ENCODE results near the gene STRIP1. TPM values are rescaled to one million over a fixed set of nuclear protein-coding genes. Genes with fewer than 3 reads are reported as not detected.

Gene STRIP1
- total RNA-seq, 4 donors from 2014 or later, result 26.2 to 43.5 (median 35.3) TPM

GRCh38 chr1:110083866-110084226, 49.4 kb downstream of the STRIP1 start:
- DNase-seq (ENCODE audit: extremely low spot score), result no peak
- Histone ChIP-seq H3K4me1 (peaks cover 20 to 30% (median 26%) of the 10 kb centered on the region in 4 donors), H3K36me3 (no peaks in the 10 kb centered on the region), H3K9me3 (no peaks in the 10 kb centered on the region), H3K27ac (replicated peaks in 1 of 4) (peak overlapping the region; percentile 81 to 85 (median 82)), H3K27me3 (peaks cover 0 to 59% (median 3%) of the 10 kb centered on the region in 4 donors), H3K4me3 (peak overlapping the region; percentile 73 to 84 (median 74))
- intact Hi-C loops (cut with DNase I), result no loop called here
- 8% methylated on average over 33 of the region's 37 CpGs for WGBS
- TF ChIP-seq POLR2AphosphoS5 (IDR thresholded peaks at IDR 0.05), result no peak
- no peak for TF ChIP-seq POLR2A (IDR thresholded peaks at IDR 0.05; ENCODE audit: low read depth)
- no peak for TF ChIP-seq EP300 (IDR thresholded peaks at IDR 0.05)
- no peak for TF ChIP-seq CTCF (IDR thresholded peaks at IDR 0.05)

GRCh38 chr1:110084227-110085078, 50.0 kb downstream of the STRIP1 start:
- H3K9me3 ChIP-seq, result no peaks in the 10 kb centered on the region
- 24% methylated on average over 30 of the region's 72 CpGs for WGBS
- H3K4me3 ChIP-seq, result peak overlapping the region; percentile 73 to 84 (median 74)
- intact Hi-C loops (cut with DNase I), result no loop called here
- peaks cover 0 to 53% (median 3%) of the 10 kb centered on the region in 4 donors for H3K27me3 ChIP-seq
- DNase-seq (ENCODE audit: extremely low spot score), result no peak
- TF ChIP-seq POLR2AphosphoS5 (IDR thresholded peaks at IDR 0.05) (peak; percentile 54 to 65), CTCF (IDR thresholded peaks at IDR 0.05) (no peak)
- peaks cover 20 to 30% (median 26%) of the 10 kb centered on the region in 4 donors for H3K4me1 ChIP-seq
- peak overlapping the region; percentile 81 to 85 (median 82) for H3K27ac ChIP-seq (replicated peaks in 1 of 4)
- no peaks in the 10 kb centered on the region for H3K36me3 ChIP-seq

- H3K4me3 ChIP-seq, result no peak overlapping the region
- H3K27ac ChIP-seq (replicated peaks in 1 of 4), result peak overlapping the region in 1 of 4 donors; percentile 81
- intact Hi-C loops (cut with DNase I), result no loop called here
- H3K27me3 ChIP-seq, result peaks cover 0 to 44% (median 3%) of the 10 kb centered on the region in 4 donors
- no peak for TF ChIP-seq EP300 (IDR thresholded peaks at IDR 0.05)
- no peak for TF ChIP-seq POLR2AphosphoS5 (IDR thresholded peaks at IDR 0.05)
- TF ChIP-seq CTCF (IDR thresholded peaks at IDR 0.05), result no peak
- no peak for TF ChIP-seq POLR2A (IDR thresholded peaks at IDR 0.05; ENCODE audit: low read depth)
- H3K4me1 ChIP-seq, result peaks cover 20 to 30% (median 26%) of the 10 kb centered on the region in 4 donors
- H3K36me3 ChIP-seq, result no peaks in the 10 kb centered on the region
- WGBS, result 90% methylated on average over 5 of the region's 5 CpGs
- no peak for DNase-seq (ENCODE audit: extremely low spot score)
- no peaks in the 10 kb centered on the region for H3K9me3 ChIP-seq
Measured at GRCh38 chr1:110085671-110086070, 51.2 kb downstream of the STRIP1 start.

DNA sequence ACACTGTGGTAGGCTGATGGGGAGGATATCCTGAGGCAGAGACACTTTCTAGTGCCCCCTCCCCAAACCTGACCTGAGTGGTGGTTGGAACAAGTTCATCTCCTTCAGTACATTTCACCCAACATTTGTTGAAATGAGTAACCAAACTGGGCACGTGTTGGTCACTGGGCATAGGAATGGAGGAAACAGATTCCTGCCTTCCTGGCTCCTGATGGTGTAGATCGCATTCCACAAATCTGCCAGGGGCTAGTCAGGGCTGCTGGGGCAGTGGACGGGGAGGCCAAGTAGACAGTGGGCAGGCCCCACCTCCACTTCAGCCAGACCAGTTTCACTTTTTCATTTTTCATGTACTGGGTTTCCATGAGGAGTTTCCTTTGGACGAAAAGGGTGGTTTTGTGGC, 52.5 kb downstream of the STRIP1 start:
- no peak for DNase-seq (ENCODE audit: extremely low spot score)
- WGBS, result 68% methylated on average over 4 of the region's 4 CpGs
- peaks cover 20 to 30% (median 26%) of the 10 kb centered on the region in 4 donors for H3K4me1 ChIP-seq
- H3K27ac ChIP-seq (replicated peaks in 1 of 4), result no peak overlapping the region
- intact Hi-C loops (cut with DNase I), result no loop called here
- no peak overlapping the region for H3K4me3 ChIP-seq
- no peaks in the 10 kb centered on the region for H3K9me3 ChIP-seq
- H3K27me3 ChIP-seq, result peaks cover 0 to 34% (median 3%) of the 10 kb centered on the region in 4 donors
- TF ChIP-seq EP300 (IDR thresholded peaks at IDR 0.05) (no peak), POLR2A (IDR thresholded peaks at IDR 0.05; ENCODE audit: low read depth) (no peak), CTCF (IDR thresholded peaks at IDR 0.05) (no peak), POLR2AphosphoS5 (IDR thresholded peaks at IDR 0.05) (no peak)
- H3K36me3 ChIP-seq, result no peaks in the 10 kb centered on the region
